ENCODE results near the gene PUS1. TPM values are rescaled to one million over a fixed set of nuclear protein-coding genes. Genes with fewer than 3 reads are reported as not detected.
A peak's percentile ranks its signal among the peaks of the same experiment; 100 is the strongest.

Gene PUS1
- total and polyA plus RNA-seq, 9 of the 15 experiments (the other 6 are each of a cell fraction or from before 2014, with no cell fraction given): 1.9 to 90.8 (median 30.0) TPM

DNA sequence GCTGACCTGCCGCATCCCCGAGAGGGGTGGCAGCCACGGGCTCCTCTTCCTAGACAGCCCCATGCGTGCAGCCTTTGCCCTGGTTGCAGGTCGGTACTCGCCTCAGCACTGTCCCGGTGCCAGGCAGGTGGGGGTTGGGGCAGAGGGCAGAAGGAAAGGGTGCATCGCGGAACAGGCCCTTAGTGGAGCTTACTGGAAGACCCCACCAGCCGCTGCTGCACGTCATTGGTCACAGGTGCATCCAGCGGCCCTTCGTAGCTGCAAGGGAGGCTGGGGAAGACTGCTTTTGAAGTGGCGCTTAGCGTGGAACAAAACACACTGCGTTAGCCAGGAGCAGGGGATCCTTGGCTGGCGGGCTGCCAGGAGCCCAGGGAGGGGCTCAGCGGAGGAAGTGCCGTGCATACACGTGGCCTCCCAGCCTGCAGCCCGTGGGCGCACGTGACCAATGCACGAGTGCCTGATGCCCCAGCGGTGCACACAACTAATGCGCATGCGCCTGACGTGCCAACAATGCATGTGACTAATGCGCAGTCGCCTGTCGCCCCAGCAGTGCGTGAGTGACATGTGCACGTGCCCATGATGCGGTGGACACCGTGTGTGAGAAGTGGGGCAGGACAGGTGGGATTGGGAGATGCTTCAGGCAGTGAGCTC, 15.7 kb downstream of the PUS1 start:
- TF ChIP-seq STAT5B (CRISPR knock-in tag; IDR thresholded peaks at IDR 0.05) (no peak), NCOR1 (IDR thresholded peaks at IDR 0.05) (no peak), NFIC (IDR thresholded peaks at IDR 0.05) (peak; percentile 87), PHF8 (IDR thresholded peaks at IDR 0.05; ENCODE audit: borderline replicate concordance, low read length) (no peak), ZNF76 (CRISPR knock-in tag; IDR thresholded peaks at IDR 0.05; ENCODE audit: borderline replicate concordance) (no peak), POLR2G (IDR thresholded peaks at IDR 0.05; ENCODE audit: low read depth, low read length) (peak; percentile 74), TCF3 (CRISPR knock-in tag; IDR thresholded peaks at IDR 0.05) (no peak), RBFOX2 (IDR thresholded peaks at IDR 0.05; ENCODE audit: low read depth, low read length) (peak; percentile 52), POLR2A (conservative IDR thresholded peaks at IDR 0.05) (peak; percentile 55; the same call in 1 of the 2 replicates), MED1 (CRISPR knock-in tag; IDR thresholded peaks at IDR 0.05; ENCODE audit: borderline replicate concordance) (no peak), CBX3 (IDR thresholded peaks at IDR 0.05; ENCODE audit: borderline replicate concordance in 1 of 2, low read length in 2 of 2) (peak in 1 of 2 experiments; percentile 64; a peak in 1 of 3 replicates), SUPT5H (IDR thresholded peaks at IDR 0.05) (0 out of 2 replicates have a peak, but pooled peaks have one; percentile 17), PHB (CRISPR knock-in tag; IDR thresholded peaks at IDR 0.05) (no peak), ETS2 (tag; IDR thresholded peaks at IDR 0.05; ENCODE audit: borderline replicate concordance, poor library complexity, severe bottlenecking) (no peak), CBX1 (IDR thresholded peaks at IDR 0.05; ENCODE audit: low read depth) (peak; percentile 23; the same call in 1 of the 2 replicates), RBM22 (IDR thresholded peaks at IDR 0.05; ENCODE audit: low read depth, low read length, poor library complexity, severe bottlenecking) (peak; percentile 57), C11orf30 (IDR thresholded peaks at IDR 0.05; ENCODE audit: low read depth) (no peak)
- TF ChIP-seq, protein P1, sequence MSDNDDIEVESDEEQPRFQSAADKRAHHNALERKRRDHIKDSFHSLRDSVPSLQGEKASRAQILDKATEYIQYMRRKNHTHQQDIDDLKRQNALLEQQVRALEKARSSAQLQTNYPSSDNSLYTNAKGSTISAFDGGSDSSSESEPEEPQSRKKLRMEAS (CRISPR knock-in tag; IDR thresholded peaks at IDR 0.05): peak; percentile 20; the same call in 1 of the 2 replicates
- TF ChIP-seq, protein P2, sequence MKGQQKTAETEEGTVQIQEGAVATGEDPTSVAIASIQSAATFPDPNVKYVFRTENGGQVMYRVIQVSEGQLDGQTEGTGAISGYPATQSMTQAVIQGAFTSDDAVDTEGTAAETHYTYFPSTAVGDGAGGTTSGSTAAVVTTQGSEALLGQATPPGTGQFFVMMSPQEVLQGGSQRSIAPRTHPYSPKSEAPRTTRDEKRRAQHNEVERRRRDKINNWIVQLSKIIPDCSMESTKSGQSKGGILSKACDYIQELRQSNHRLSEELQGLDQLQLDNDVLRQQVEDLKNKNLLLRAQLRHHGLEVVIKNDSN (CRISPR knock-in tag; IDR thresholded peaks at IDR 0.05): 0 out of 2 replicates have a peak, but pooled peaks have one; percentile 21
- TF ChIP-seq, protein P3, sequence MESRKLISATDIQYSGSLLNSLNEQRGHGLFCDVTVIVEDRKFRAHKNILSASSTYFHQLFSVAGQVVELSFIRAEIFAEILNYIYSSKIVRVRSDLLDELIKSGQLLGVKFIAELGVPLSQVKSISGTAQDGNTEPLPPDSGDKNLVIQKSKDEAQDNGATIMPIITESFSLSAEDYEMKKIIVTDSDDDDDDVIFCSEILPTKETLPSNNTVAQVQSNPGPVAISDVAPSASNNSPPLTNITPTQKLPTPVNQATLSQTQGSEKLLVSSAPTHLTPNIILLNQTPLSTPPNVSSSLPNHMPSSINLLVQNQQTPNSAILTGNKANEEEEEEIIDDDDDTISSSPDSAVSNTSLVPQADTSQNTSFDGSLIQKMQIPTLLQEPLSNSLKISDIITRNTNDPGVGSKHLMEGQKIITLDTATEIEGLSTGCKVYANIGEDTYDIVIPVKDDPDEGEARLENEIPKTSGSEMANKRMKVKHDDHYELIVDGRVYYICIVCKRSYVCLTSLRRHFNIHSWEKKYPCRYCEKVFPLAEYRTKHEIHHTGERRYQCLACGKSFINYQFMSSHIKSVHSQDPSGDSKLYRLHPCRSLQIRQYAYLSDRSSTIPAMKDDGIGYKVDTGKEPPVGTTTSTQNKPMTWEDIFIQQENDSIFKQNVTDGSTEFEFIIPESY (CRISPR knock-in tag; IDR thresholded peaks at IDR 0.05): peak; percentile 99
- FAIRE-seq (no peak), ATAC-seq (no peak), DNase-seq (ENCODE audit: extremely low read depth in 1 of 4, low spot score in 3 of 4) (peak in 2 of 4 experiments; percentile 19 to 27)
- Histone ChIP-seq H3K4me2 (ENCODE audit: insufficient read depth, low read length) (no peak overlapping the region), H3K27ac (ENCODE audit: extremely low read depth, low read depth, low read length) (no peak overlapping the region), H3K9ac (ENCODE audit: insufficient read depth in 1 of 2, low read depth in 2 of 2, low read length in 2 of 2) (0 out of 4 replicates have a peak overlapping the region, but pooled peaks of 1 of the 2 experiments have one; percentile 35), H3K4me1 (replicated peaks in 1 of 2; ENCODE audit: control insufficient read depth in 2 of 2, insufficient read depth in 2 of 2, low read length in 2 of 2) (peaks cover 15 to 39% of the 10 kb centered on the region in 2 experiments), H3K27me3 (ENCODE audit: control insufficient read depth in 2 of 2, insufficient read depth in 2 of 2, low read length in 2 of 2) (no peaks in the 10 kb centered on the region), H3K9me3 (replicated peaks; ENCODE audit: control insufficient read depth, insufficient read depth, low read depth, low read length) (no peaks in the 10 kb centered on the region), H3K4me3 (no peak overlapping the region), H3K36me3 (ENCODE audit: control insufficient read depth, insufficient read depth, low read length) (peaks cover 49% of the 10 kb centered on the region; the same call in 2 of the 3 replicates), H3K79me2 (ENCODE audit: control insufficient read depth, insufficient read depth, low read length) (peaks cover 2% of the 10 kb centered on the region; the same call in 2 of the 3 replicates), H4K20me1 (replicated peaks; ENCODE audit: control insufficient read depth, insufficient read depth, low read length) (no peaks in the 10 kb centered on the region), H2AFZ (ENCODE audit: low read depth, low read length) (no peak overlapping the region), H3K9me1 (ENCODE audit: control insufficient read depth, insufficient read depth, low read length) (no peaks in the 10 kb centered on the region)
- no TSS peak for BruUV-seq (replicated peaks)
- intact Hi-C loops (cut with micrococcal nuclease) (no loop called here), in situ Hi-C loops (cut with MboI) (no loop called here)
- POLR2A ChIA-PET: interaction anchor here (0.6 to 2.0 kb wide), 4 partner anchors 10 to 185 kb away, joined by 3 to 6 read pairs (median 4); partner anchors contain the start of gene PUS1
- CTCF ChIA-PET (ENCODE audit: low intra/inter-chr PET ratio): no interaction called here
- WGBS (ENCODE audit: insufficient coverage, low coverage, missing lambda C conversion rate): 93% methylated on average over 30 of the region's 35 CpGs
